OCI-LY7 (cell line): ENCODE results near the gene FAM240B.

ENCODE experiments used
- EZH2phosphoT487 ChIP-seq: fragments of 200-600 bp; sonication (generic); IDR thresholded peaks from 2 replicates; pipeline ENCODE4 v1.6.1; 2018; ENCODE audit warnings: low read depth, borderline replicate concordance, mild to moderate bottlenecking, mixed run types, antibody characterized with exemption, low read length, moderate library complexity, mixed read lengths
- TF ChIP-seq, protein P1 (sequence below): fragments of 200-600 bp; sonication (generic); conservative IDR thresholded peaks from 2 replicates; pipeline ENCODE4 v1.5.1; 2014; ENCODE audit warnings: mild to moderate bottlenecking, antibody characterized with exemption, low read length, moderate library complexity, mixed read lengths

DNA sequence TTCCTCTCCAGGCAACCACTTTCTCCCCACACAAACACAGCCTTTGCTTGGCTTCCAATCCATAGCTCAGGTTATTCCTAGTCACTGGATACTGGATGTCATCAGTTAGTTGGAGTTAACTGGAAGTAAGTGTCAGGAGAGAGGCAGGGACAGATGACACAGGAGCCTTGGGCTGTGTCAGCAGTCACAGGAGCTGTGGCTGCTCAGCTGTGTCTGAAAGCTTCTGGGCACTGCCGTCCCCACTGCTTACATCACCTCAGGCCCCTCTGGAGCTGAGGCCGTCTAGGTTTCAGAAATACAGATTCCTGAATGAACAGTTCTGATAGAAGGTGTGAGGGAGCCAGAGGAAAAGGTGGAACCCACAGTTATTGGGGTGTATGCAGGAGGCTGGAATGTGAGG, 17.3 kb upstream of the FAM240B start:
- TF ChIP-seq, protein P1, sequence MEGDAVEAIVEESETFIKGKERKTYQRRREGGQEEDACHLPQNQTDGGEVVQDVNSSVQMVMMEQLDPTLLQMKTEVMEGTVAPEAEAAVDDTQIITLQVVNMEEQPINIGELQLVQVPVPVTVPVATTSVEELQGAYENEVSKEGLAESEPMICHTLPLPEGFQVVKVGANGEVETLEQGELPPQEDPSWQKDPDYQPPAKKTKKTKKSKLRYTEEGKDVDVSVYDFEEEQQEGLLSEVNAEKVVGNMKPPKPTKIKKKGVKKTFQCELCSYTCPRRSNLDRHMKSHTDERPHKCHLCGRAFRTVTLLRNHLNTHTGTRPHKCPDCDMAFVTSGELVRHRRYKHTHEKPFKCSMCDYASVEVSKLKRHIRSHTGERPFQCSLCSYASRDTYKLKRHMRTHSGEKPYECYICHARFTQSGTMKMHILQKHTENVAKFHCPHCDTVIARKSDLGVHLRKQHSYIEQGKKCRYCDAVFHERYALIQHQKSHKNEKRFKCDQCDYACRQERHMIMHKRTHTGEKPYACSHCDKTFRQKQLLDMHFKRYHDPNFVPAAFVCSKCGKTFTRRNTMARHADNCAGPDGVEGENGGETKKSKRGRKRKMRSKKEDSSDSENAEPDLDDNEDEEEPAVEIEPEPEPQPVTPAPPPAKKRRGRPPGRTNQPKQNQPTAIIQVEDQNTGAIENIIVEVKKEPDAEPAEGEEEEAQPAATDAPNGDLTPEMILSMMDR, result no peak
- TF ChIP-seq EZH2phosphoT487, result no peak
